Activated CD4-positive, alpha-beta T cell treated with anti-CD3 and anti-CD28 coated beads for 48 hours (primary cell): Measurements from ENCODE around the gene SLC4A2.
A peak's percentile ranks its signal among the peaks of the same experiment; 100 is the strongest.

ENCODE experiments used
- DNase-seq: peaks from one replicate; pipeline ENCODE4 v3.0.0-alpha.2; 2020

Gene SLC4A2

DNA sequence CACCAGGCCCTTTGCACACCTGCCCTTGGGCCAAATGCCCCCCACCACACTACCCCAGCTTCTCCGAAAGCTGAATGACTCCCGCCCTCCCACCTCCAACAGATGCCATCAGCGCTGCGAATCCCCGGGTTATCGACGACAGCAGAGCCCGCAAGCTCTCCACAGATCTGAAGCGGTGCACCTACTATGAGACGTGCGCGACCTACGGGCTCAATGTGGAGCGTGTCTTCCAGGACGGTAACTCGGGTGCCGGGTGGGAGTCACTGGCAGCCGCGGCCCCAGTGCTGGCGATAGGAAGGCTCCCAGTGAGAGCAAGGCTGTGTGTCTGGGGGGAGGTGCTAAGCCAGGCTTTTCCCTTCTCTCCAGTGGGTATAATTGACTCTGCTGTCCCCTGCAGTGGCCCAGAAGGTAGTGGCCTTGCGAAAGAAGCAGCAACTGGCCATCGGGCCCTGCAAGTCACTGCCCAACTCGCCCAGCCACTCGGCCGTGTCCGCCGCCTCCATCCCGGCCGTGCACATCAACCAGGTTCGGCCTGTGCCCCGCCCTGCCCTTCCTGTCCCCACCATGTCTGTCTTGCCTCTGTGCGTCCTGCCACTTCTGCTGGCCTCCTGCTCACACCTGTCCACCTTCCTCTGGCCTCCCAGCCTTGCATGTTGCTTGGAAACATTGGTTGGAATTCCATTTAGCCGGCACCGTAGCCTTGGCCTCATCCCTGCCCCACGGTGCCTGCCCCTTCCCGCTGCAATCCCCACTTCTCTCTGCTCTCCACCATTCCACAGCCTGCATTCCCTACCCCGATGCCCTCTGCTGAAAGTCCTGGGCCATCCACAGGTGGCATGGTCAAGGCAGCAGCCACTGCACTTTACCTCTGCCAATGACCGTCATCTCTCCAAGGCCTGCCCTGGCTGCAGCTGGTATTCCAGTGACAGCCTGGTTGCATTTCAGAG lies 59.0 kb downstream of the SLC4A2 start:
- no peak for DNase-seq

DNA sequence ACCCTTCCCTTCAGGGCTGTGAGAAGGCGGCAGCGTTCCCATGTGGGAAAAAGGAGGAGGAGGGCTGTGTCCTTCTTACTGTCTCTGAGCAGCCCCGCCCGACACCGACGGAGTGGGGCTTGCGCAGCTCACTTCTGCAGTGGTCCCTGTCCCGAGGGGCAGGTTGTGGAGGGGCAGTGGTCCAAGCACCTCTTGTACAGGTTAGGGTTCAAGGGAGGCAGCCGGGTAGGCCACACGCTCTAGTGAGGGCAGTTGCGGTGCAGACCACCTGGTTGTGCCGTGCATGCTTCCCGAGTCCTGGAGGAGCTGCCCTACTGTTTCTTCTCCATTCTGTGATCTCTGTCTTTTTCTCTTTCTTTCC lies 59.6 kb downstream of the SLC4A2 start:
- DNase-seq: no peak

DNA sequence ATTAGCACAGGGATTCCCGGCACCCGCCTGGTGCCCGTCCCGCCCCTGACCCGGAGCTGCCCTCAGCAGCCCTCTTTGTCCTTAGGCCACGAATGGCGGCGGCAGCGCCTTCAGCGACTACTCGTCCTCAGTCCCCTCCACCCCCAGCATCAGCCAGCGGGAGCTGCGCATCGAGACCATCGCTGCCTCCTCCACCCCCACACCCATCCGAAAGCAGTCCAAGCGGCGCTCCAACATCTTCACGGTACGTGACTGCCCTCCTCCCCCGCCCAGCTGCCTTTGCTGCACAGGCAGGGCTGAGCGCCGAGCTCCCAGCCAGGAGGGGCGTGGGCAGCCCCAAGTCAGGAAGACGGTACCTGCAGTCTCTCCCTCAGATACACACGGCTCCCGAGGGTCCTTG lies 60.5 kb downstream of the SLC4A2 start:
- no peak for DNase-seq

DNA sequence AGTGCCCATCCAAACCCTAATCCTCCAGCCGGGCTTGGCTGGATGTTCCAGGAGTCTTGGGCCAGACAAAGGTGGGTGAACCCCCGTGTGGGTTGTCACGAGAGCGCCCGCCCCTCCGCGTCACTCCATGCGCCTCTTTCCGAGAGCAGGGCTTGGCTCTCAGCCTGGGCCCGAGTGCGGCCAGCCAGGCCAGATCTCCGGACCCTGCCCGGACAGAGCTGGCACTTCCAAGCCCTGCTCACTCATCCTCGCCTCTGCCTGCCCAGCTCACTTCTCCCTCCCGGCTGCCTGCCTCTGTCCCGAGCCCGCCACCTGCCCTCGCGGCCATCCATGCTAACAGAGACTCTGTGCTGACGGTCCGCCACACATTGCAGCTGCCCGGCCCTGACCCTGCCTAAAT lies 61.5 kb downstream of the SLC4A2 start:
- DNase-seq: no peak

DNA sequence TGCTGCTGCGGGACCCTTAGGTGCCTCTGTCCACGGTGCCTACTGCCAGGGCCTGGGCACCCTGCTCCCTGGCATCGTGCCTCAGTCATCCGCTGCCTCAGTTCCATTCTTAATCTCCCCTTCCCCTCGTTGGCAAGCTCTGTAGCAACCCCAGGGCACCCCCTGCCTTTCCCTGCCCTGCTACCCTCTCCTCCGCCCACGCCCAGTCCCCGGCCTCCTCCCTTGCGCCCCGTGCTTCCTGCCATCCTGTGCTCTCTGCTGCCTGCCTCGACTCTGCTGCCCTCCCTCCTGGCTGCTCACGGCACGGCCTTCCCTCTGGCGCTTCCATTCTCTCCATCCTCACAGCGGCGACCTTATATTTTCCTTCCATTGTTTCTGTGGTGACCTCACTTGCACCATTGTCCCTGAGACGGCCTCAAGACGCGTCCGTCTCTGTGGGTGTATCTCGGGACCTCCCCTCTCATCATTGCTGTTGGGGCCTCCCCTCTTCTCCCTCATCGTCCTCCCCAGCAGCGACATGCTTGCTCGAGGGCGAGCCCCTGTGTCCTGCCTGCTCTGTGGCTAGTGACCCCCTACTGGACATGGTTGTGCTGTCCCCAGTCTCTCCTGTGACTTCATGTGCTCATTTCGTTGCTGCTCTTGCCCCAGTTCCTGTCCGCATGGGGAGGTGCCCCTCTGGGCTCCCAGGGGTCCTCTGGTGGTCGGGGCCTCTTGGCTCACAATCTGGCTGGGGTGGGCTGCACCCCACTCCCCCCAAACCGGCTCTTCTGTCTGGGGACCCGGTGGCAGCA lies 62.2 kb downstream of the SLC4A2 start:
- DNase-seq: no peak

DNA sequence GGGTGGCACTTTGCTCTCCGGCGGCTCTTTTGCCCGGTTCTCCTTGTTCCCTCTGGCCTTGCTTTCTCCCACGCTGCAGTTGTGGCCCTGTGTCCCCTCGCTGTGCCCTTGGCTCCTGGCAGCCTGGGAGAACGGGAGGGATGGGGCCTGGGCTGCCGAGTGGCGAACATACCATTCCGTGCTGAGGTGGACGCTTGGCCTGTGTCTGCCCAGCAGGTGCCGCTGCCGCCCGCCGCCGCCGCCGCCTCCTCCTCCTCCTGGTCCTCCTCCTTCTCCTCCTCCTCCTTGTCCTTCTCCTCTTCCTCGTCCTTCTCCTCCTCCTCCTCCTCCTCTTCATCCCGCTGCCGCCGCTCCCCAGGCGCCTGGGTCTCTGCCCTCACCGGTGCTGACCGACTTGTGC lies 62.9 kb downstream of the SLC4A2 start:
- no peak for DNase-seq

DNA sequence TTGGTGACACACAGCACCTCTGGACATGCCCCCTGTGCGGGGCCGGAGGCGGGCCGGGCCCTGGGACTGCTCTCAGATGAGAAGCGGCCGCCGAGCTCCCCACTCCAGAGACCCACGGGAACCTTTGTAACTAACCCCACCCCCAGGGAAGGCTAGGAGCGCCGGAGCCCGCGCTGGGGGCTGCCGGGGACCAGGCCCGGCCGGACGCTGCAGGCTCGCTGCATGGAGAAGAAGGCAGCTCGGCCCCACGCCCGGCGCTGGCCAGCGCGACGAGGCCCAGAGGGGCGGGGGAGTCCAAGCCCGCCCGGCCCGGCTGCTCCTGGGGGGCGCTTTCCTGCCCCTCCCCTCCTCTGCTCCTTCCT lies 63.4 kb downstream of the SLC4A2 start:
- no peak for DNase-seq

DNA sequence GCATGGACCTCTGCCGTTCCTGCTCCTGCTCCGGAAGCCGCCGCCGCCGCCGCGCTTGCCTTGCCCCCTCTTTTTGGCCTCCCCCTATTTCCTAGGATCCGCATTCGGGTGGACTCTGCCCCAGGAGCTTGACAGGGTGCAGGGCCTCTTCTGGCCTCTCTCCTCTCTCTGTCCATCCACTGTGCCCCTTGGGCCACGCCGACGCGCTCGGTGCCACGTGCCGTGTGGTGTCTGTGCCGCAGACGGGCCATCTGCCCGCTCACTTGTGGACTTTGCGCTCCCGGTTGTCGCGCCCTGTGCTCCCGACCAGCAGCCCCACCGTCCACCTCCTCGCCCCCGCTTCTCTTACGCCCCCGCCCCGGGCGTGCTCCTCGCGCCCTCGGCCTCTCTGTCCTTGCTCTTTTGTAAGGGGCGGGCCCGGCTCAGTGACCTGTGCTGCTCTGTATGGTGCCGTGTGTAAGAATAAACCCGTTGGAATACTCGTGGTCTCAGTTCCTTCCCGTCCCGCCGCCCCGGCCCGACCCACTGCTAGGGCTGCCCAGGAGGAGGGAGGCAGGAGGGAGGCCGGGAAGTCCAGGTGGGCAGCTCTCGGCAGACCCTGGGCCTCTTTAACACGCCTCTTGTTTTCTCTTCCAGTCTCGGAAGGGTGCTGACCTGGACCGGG lies 63.9 kb downstream of the SLC4A2 start:
- no peak for DNase-seq

DNA sequence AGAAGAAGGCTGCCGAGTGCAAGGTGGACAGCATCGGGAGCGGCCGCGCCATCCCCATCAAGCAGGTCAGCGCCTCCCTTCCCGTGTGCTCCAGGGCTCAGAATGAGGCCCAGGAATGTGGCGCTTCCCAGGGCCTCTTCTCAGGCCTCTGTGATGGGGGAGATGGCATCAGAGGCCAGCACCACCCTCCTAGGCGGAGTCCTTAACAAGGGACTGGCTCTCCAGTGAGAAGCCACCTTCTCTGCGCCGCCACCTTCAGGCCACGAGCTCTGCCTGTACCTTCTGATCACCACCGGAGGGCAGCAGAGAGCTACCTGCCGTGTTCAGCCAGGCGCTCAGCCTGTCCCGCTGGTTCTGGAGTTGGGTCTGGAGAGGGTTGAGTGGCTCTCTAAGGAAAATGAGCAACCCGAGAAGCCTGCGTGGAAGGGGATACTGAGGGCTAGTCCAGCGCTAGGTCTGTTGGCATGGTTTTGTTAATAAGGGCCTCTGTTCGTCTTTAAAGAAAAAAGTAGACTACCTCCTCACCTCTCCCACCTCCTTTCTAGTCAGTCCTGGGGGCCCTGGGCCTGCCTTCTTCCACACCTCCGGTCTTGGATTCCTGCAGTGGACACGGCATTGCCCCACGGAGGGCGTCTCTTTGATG lies 64.6 kb downstream of the SLC4A2 start:
- DNase-seq: peak; percentile 88

DNA sequence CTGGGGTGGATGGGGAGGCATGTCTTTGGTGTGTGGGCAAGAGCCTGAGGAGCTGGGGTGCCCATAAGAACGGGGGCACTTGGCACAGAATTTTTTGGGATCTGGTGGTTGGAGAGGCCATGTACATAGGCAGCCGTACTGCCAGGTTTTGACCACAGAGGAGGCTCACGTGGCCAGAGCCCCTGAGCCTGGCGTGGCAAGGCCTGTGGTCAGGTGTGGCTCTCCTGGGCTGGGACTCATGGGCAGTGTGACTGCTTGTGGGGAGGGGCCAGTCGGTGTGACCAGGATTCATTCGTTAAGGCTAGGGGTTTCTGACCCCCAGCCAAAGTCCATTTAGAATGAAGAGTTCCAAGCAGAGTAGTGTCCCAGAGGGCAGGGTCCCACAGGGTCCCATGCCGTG lies 65.1 kb downstream of the SLC4A2 start:
- DNase-seq: no peak

DNA sequence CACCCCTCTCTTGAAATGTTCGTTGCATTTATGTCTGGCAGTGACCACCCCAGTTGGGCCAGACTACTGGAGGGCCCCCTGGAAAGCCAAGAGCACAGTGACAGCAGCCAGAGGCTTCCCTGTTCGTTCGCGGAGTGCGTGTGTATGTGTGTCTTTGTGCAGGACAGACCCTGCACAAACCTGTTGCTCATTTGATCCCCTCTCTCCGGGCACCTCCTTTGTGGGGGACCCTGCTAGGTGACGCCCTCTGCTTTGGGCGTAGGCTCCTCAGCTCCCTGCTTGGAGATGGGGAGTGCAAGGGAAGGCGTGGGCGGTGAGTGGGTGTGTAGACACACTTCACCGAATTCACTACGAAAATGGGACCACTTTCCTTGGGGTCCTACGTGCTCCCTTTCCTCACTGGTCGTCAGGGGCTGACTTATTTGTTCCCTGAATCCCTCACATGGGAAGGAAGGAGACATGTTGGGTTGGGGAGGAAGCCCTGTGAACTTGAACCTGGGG lies 65.6 kb downstream of the SLC4A2 start:
- no peak for DNase-seq

DNA sequence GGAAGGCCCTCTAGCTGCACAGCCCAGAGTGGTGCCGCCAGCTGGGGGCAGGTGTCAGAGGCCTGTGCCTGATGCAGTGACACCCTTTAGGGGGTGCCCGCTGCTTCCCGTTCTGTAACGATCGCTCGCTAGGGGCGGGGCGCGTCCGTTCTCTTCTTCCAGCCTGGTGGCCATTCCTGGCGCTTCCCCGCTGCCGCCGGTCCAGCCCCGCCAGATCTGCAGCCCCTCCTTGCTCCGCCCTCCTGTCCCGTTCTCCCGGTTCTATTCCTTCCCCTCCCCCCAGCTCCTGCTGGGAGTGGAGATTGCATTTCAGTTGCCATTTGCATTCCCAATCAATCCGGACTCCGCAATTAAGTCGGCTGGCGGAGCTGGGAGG lies 66.1 kb downstream of the SLC4A2 start:
- no peak for DNase-seq

DNA sequence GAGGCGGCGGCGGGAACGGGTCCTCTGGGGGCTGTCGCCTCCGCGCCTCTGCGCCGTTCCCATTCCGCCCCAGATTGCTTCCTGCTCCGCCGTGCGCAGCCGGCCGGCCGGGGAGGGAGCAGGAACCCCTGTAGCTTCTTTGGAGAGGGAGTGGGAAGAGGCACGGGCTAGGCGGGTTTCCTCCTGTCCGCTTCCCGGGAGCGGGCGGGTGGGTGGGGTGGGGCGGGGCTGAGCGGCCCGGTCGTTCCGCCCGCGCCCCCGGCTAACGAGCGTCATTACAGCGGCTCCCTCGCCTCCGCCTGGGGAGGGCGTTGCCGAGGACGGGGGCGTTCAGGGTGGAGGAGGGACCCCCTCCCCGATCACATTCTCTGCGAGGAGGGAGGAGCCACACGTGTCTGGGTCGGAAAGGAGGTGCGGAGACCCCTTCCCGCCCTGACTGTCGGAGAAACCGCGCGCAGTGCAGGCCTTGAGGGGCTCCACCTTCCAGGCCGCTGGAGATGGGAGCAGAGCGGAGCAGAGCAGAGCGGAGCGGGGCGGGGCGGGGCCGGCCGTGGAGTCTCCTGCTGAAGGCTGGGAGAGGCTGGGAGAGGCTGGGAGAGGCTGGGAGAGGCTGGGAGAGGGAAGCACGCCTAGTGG lies 66.6 kb downstream of the SLC4A2 start:
- DNase-seq: no peak
